Pancreas (tissue), 10 donors: ENCODE measurements around the gene LILRA2. TPM values are rescaled to one million over a fixed set of nuclear protein-coding genes. Genes with fewer than 3 reads are reported as not detected.

Experiments
- ATAC-seq, 4 donors: fragments of 200-7000 bp; cut with Tn5 transposase; one replicate each; pipeline versions ENCODE4 v1.8.0 to v1.9.1; 2020; ENCODE audit warnings: mild to moderate bottlenecking in 4 of 4, moderate library complexity in 4 of 4
- DNase-seq, 6 donors: peaks; one replicate each; pipeline ENCODE4 v3.0.0-alpha.2; 2020
- FAIRE-seq: peaks from 2 replicates; lab custom pipeline; 2012; peaks lifted over from hg19 to GRCh38; lab: Jason Lieb, UNC
- H3K27ac ChIP-seq, 4 donors: fragments of 200-600 bp; sonication (generic); 1 replicate in 3 of 4; 2 replicates in 1 of 4; pipeline versions ENCODE4 v1.5.0 to v1.8.0; 2020
- H3K27me3 ChIP-seq, 4 donors: fragments of 200-600 bp; one replicate each; pipeline ENCODE4 v1.8.0; 2021
- H3K36me3 ChIP-seq, 3 donors: fragments of 200-600 bp; sonication (generic) in 1 of 3; one replicate each; pipeline versions ENCODE4 v1.5.0 to v1.8.0; 2020 to 2021
- H3K4me1 ChIP-seq, 3 donors: fragments of 200-600 bp; one replicate each; pipeline ENCODE4 v1.8.0; 2021
- H3K4me3 ChIP-seq, 4 donors: fragments of 200-600 bp; sonication (generic) in 2 of 4; one replicate each; pipeline versions ENCODE4 v1.5.0 to v1.8.0; 2020 to 2021
- H3K9me3 ChIP-seq, 4 donors: fragments of 200-600 bp; one replicate each; pipeline ENCODE4 v1.8.0; 2021
- WGBS, 2 donors: extraction: QIAGEN DNeasy Blood & Tissue Kit; methylation state at CpG; one replicate each; pipeline ENCODE4 v1.1.7; 2013; 5-methylcytosine and 5-hydroxymethylcytosine counted together
- intact Hi-C, 3 donors: fragments of 100-400 bp; cut with DNase I; formaldehyde crosslinking; loops; one replicate each; pipeline versions ENCODE4 v1.11.1 to v1.14.2; 2022
- polyA plus RNA-seq, 2 donors: library from polyadenylated mRNA; stranded (reverse); fragments of 200-250 nt; gene quantifications; one replicate each; pipeline ENCODE4 v1.2.3, GENCODE V29; 2013
- total RNA-seq, 6 donors: library from RNA; stranded (reverse); fragmentation: NEBNext Ultra II Directional in 4 of 6; extraction: Animal tissue kit (Norgen Biotek cat#: 25700) in 4 of 6; gene quantifications; one replicate each; pipeline versions ENCODE4 v1.2.1 to v1.2.4, GENCODE V29; 2021 to 2023
- TF ChIP-seq, protein P1 (sequence below), 4 donors: fragments of 200-600 bp; sonication (generic) in 3 of 4; IDR thresholded peaks; one replicate each; pipeline versions ENCODE4 v1.5.0 to v1.8.0; 2021; ENCODE audit warnings: antibody characterized with exemption in 4 of 4
- donor health status: healthy with polysubstance abuse.
- donor health status: DM: no; HTN: no; CAD: no; lungs with moderate emphysema.
- donor health status: DM: no; HTN: no; CAD: no.
- donor health status: control.
- donor health status: control.
- donor health status: Bipolar disorder and iron deficiency.
- donor health status: DM: yes; HTN: yes; CAD: no.
- donor health status: DM: no; HTN: no; CAD: no.
- donor health status: DM: no; HTN: no; CAD: no.
- donor health status: DM: yes; HTN: yes; CAD: no.

The LILRA2 gene
- total and polyA plus RNA-seq, 8 donors = 0.19 to 4.2 (median 0.47) TPM

DNA sequence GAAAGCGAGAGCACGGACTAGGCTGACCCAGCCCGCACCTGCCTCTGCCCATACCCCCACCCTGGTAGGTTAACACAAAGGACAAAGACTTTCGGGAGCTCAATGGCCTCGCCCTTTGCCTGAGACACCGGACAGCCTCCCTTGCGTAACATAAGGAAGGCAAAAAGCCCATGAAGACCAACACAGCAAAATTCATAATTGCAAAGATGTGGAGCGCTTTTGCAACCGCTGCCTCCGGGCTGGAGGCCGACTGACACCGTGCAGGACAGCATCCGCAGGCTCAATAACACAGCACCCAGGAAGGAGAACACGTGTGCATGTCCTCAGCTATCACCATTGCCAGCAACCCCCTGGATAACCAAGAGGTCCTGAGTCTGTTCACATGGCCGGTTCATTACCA is 35.2 kb downstream of the LILRA2 start:
- Histone ChIP-seq H3K4me3 (no peak overlapping the region), H3K27me3 (peaks cover 0 to 4% (median 0%) of the 10 kb centered on the region in 4 donors), H3K36me3 (no peaks in the 10 kb centered on the region), H3K27ac (no peak overlapping the region), H3K9me3 (no peaks in the 10 kb centered on the region), H3K4me1 (no peaks in the 10 kb centered on the region)
- no peak for FAIRE-seq
- TF ChIP-seq, protein P1, sequence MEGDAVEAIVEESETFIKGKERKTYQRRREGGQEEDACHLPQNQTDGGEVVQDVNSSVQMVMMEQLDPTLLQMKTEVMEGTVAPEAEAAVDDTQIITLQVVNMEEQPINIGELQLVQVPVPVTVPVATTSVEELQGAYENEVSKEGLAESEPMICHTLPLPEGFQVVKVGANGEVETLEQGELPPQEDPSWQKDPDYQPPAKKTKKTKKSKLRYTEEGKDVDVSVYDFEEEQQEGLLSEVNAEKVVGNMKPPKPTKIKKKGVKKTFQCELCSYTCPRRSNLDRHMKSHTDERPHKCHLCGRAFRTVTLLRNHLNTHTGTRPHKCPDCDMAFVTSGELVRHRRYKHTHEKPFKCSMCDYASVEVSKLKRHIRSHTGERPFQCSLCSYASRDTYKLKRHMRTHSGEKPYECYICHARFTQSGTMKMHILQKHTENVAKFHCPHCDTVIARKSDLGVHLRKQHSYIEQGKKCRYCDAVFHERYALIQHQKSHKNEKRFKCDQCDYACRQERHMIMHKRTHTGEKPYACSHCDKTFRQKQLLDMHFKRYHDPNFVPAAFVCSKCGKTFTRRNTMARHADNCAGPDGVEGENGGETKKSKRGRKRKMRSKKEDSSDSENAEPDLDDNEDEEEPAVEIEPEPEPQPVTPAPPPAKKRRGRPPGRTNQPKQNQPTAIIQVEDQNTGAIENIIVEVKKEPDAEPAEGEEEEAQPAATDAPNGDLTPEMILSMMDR (IDR thresholded peaks at IDR 0.05) = no peak
- WGBS, 2 donors = 70 to 82% methylated on average over 15 of the region's 15 CpGs
- intact Hi-C loops = no loop called here
- ATAC-seq = no peak
- no peak for DNase-seq

DNA sequence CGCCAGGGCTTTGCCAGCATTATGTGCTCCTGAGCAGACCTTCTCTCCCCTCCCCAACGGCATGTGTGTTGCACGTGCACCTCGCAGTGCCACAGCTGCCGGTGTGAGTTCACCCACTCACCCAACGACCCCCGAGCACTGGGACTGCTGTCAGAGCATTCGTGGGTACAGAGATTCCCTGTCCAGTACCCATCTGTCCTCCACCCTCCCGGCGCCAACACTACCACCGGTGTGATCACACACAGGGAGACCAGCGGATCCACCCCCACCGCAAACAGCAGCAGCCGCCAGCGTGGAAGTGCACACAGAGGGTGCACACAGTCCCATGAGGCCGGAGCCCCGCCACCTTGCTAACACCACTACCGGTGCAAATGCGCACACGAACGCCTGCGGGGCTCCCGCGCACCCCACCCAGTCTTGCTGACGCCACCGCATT is 35.8 kb downstream of the LILRA2 start:
- ATAC-seq (no peak), FAIRE-seq (no peak), DNase-seq (peak in 1 of 6 donors; percentile 36)
- no peaks in the 10 kb centered on the region for H3K27me3 ChIP-seq
- 78 to 84% methylated on average over 26 of the region's 26 CpGs for WGBS, 2 donors
- H3K27ac ChIP-seq = no peak overlapping the region
- intact Hi-C loops = no loop called here
- H3K36me3 ChIP-seq = no peaks in the 10 kb centered on the region
- no peaks in the 10 kb centered on the region for H3K4me1 ChIP-seq
- TF ChIP-seq, protein P1 (IDR thresholded peaks at IDR 0.05) = no peak
- no peak overlapping the region for H3K4me3 ChIP-seq
- H3K9me3 ChIP-seq = no peaks in the 10 kb centered on the region

DNA sequence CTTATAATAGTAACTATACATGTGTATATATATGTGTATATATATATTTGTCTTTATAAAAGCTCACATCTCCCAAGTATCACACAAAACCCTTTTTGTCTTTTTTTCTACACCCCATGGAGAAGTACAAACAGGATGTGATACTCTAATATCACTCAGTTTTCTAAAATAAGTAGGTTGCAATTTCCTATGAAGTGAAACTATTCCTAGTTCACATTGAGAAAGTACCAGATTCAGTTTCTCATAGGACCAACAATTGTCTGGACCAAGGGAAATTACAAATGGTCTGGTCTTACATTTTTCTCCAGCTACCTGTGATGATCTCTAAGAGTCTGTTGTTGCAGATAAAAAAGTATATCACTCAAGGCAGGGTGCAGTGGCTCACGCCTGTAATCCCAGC is 38.8 kb downstream of the LILRA2 start:
- FAIRE-seq (no peak), ATAC-seq (peak in 1 of 4 donors; percentile 18), DNase-seq (no peak)
- Histone ChIP-seq H3K27ac (no peak overlapping the region), H3K27me3 (no peaks in the 10 kb centered on the region), H3K4me1 (no peaks in the 10 kb centered on the region), H3K36me3 (no peaks in the 10 kb centered on the region), H3K9me3 (no peaks in the 10 kb centered on the region), H3K4me3 (no peak overlapping the region)
- intact Hi-C loops = no loop called here
- TF ChIP-seq, protein P1 (IDR thresholded peaks at IDR 0.05) = no peak
- 52 to 63% methylated on average over 1 of the region's 1 CpG for WGBS, 2 donors

DNA sequence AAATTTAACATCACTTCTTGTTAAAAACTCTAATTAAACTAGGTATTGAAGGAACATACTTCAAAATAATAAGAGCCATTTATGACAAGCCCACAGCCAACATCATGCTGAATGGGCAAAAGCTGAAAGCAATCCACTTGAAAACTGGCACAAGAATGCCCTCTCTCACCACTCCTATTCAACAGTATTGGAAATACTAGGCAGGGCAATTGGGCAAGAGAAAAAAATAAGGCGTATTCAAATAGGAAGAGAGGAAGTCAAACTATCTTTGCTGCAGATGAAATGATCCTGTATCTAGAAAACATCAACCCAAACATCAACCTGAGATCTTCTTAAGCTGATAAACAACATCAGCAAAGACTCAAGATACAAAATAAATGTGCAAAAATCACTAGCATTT is 41.1 kb downstream of the LILRA2 start:
- DNase-seq = no peak
- TF ChIP-seq, protein P1 (IDR thresholded peaks at IDR 0.05) = no peak
- WGBS, 2 donors = 61 to 91% methylated on average over 1 of the region's 1 CpG
- intact Hi-C loops = no loop called here
- FAIRE-seq = no peak
- Histone ChIP-seq H3K27ac (no peak overlapping the region), H3K36me3 (no peaks in the 10 kb centered on the region), H3K4me1 (no peaks in the 10 kb centered on the region), H3K4me3 (no peak overlapping the region), H3K27me3 (peaks cover 0 to 7% (median 0%) of the 10 kb centered on the region in 4 donors), H3K9me3 (no peaks in the 10 kb centered on the region)
- ATAC-seq = no peak

DNA sequence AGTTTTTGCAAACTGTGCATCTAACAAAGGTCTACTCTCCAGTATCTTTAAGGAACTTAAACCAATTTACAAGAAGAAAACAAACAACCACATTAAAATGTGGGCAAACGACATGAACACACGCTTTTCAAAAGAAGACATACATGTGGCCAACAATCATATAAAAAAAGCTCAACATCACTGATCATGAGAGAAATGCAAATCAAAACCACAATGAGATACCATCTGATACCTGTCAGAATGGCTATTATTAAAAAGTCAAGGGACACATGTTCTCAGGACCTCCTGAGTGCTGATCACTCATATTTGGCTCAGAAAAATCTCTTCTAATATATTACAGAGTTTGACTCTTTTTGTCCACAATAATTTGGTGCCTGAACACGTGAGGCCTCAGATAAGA is 42.5 kb downstream of the LILRA2 start:
- intact Hi-C loops = no loop called here
- Histone ChIP-seq H3K9me3 (no peaks in the 10 kb centered on the region), H3K4me3 (no peak overlapping the region), H3K27me3 (peaks cover 0 to 7% (median 0%) of the 10 kb centered on the region in 4 donors), H3K27ac (no peak overlapping the region), H3K36me3 (no peaks in the 10 kb centered on the region), H3K4me1 (no peaks in the 10 kb centered on the region)
- DNase-seq (no peak), ATAC-seq (no peak), FAIRE-seq (no peak)
- WGBS, 2 donors = 42 to 50% methylated on average over 3 of the region's 3 CpGs
- TF ChIP-seq, protein P1 (IDR thresholded peaks at IDR 0.05) = no peak
